ENCODE results near the gene DKK1. TPM values are rescaled to one million over a fixed set of nuclear protein-coding genes. Genes with fewer than 3 reads are reported as not detected.
"Not testable (repeated sequence)": the region's sequence is repeated elsewhere in the genome, so short reads cannot be mapped to it uniquely, and the experiment has no call there.

DKK1 gene
- total and polyA plus RNA-seq, 12 donors: 0.26 to 5.1 (median 0.62) TPM; not detected in 5

DNA sequence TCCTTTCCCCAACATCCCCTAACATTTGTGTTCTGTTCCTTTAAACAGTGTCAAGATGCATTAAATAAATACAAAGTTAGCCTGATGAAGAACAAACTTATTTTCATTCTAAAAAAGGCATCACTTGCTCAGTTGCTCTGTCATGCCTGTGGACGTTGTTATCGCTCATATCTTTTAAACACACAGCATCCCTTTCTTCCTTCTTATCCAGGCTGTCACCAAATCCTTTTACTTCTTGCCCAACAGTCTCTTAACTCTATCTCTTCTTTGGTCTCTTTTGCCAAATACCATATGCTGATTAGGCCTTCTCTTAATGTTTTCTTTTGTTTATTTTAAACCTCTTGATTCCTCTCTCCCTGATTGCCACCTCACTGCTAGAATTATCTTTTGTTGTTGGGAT lies 43.9 kb downstream of the DKK1 start:
- ATAC-seq: no peak
- no peak for DNase-seq
- TF ChIP-seq CTCF (IDR thresholded peaks at IDR 0.05): no peak
- WGBS, 2 donors: 11 to 12% methylated on average over 2 of the region's 2 CpGs
- intact Hi-C loops (cut with DNase I): no loop called here
- H3K4me1 ChIP-seq: no peaks in the 10 kb centered on the region
- H3K27ac ChIP-seq: no peak overlapping the region
- no peaks in the 10 kb centered on the region for H3K27me3 ChIP-seq
- no peaks in the 10 kb centered on the region for H3K9me3 ChIP-seq
- H3K4me3 ChIP-seq: no peak overlapping the region
- no peaks in the 10 kb centered on the region for H3K36me3 ChIP-seq

DNA sequence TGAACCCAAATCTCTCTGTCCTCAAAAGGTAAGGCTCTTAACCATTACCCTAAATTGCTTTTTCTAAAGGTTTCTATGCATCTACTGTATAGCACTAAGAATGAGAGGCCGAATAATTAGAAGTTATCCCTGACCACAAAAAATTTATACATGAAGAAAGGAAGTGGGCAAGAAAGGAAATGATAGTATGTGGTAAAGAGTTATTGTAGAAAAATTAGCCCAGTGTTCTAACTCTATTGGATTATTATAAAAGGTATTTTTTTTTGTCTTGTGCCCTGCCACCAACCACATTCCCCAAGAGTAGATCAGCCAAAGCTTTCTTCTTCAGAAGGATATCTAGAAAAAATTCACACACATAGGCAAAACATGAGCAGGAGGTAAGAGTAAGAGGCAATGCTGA lies 45.4 kb downstream of the DKK1 start:
- intact Hi-C loops (cut with DNase I): no loop called here
- peaks cover 0 to 4% (median 0%) of the 10 kb centered on the region in 11 donors for H3K9me3 ChIP-seq
- no peaks in the 10 kb centered on the region for H3K36me3 ChIP-seq
- WGBS, 2 donors: 84 to 85% methylated on average over 1 of the region's 1 CpG
- ATAC-seq (no peak), DNase-seq (no peak)
- no peak overlapping the region for H3K4me3 ChIP-seq
- TF ChIP-seq CTCF (IDR thresholded peaks at IDR 0.05): no peak
- no peak overlapping the region for H3K27ac ChIP-seq
- no peaks in the 10 kb centered on the region for H3K4me1 ChIP-seq
- no peaks in the 10 kb centered on the region for H3K27me3 ChIP-seq

DNA sequence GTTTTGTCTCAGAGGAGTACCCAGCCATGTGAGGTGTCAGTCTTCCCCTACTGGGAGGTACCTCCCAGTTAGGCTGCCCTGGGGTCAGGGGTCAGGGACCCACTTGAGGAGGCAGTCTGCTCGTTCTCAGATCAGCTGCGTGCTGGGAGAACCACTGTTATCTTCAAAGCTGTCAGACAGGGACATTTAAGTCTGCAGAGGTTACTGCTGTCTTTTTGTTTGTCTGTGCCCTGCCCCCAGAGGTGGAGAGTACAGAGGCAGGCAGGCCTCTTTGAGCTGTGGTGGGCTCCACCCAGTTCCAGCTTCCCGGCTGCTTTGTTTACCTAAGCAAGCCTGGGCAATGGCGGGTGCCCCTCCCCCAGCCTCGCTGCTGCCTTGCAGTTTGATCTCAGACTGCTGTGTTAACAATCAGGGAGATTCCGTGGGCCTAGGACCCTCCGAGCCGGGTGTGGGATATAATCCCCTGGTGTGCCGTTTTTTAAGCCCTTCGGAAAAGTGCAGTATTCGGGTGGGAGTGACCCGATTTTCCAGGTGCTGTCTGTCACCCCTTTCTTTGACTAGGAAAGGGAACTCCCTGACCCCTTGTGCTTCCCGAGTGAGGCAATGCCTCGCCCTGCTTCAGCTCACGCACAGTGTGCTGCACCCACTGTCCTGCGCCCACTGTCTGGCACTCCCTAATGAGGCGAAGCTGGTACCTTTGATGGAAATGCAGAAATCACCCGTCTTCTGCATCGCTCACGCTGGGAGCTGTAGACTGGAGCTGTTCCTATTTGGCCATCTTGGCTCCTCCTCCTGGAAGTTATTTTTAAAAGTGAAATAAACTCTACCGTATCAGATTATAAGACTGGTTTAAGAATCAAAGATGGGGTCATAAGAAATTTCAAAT lies 51.7 kb downstream of the DKK1 start:
- H3K27ac ChIP-seq; DNase-seq; H3K4me1 ChIP-seq; ATAC-seq; H3K36me3 ChIP-seq; H3K4me3 ChIP-seq; H3K9me3 ChIP-seq; H3K27me3 ChIP-seq; intact Hi-C loops (cut with DNase I): not testable (repeated sequence)
- WGBS, 2 donors: 88 to 89% methylated on average over 20 to 21 of the region's 21 CpGs
